Endothelial cell of umbilical vein (primary cell): ENCODE results near the gene DBNL.

ENCODE experiments used
- CTCF ChIP-seq, 2 donors: IDR thresholded peaks; 1 replicate in 1 of 2; 2 replicates in 1 of 2; pipeline ENCODE4 v1.5.1; 2011; ENCODE audit warnings: low read length in 2 of 2, mild to moderate bottlenecking in 2 of 2, moderate library complexity in 2 of 2, control low read depth in 1 of 2, inconsistent platforms in 1 of 2, low read depth in 1 of 2; ENCODE audit not compliant: insufficient read depth in 1 of 2; ENCODE audit errors: extremely low read depth in 1 of 2
- EZH2 ChIP-seq: IDR thresholded peaks from 2 replicates; pipeline ENCODE4 v1.6.1; 2012; ENCODE audit warnings: borderline replicate concordance, low read depth, mild to moderate bottlenecking, moderate library complexity, low read length, inconsistent platforms; ENCODE audit not compliant: severe bottlenecking

- no peak for TF ChIP-seq CTCF (IDR thresholded peaks at IDR 0.05; ENCODE audit: extremely low read depth in 1 of 2, insufficient read depth in 1 of 2, low read depth in 1 of 2, low read length in 2 of 2)
- TF ChIP-seq EZH2: no peak
Observed at GRCh38 chr7:44094365-44094764, 49.9 kb downstream of the DBNL start.
